ENCODE measurements around the gene ABCF3. TPM values are rescaled to one million over a fixed set of nuclear protein-coding genes. Genes with fewer than 3 reads are reported as not detected.

ABCF3 gene
- polyA plus RNA-seq, 3 donors = 37.4 to 57.2 (median 42.4) TPM

DNA sequence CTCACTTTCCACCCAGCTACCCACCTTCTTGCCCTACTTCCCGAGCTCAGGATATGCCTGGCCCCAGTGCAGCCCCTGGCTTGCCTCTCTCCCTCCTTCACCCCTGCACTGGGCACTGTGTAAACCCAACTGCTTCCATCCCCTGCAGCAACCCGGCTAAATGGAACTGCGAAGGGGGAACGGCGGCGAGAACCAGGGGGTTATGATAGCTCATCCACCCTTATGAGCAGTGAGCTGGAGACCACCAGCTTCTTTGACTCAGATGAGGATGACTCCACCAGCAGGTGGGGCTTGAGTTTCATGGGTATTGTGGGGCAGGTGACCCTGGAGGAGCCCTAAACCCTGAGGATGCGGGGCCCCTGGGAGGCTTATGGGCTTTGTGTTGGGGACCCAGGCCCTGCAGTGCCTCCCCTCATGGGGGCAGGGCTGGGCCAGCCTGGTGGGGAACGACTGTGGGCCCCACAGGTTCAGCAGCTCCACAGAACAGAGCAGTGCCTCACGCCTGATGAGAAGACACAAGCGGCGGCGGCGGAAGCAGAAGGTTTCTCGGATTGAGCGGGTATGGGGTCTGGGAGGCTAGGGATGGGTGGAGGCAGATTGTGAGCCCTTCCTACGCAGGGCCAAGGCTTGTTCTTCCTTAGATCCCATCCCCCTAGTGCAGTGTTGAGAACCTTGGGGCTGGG, 21.2 kb upstream of the ABCF3 start:
- WGBS, 3 donors = 94 to 97% (median 96%) methylated on average over 16 of the region's 16 CpGs
- H3K27ac ChIP-seq (ENCODE audit: low read depth, low read length) = no peak overlapping the region

DNA sequence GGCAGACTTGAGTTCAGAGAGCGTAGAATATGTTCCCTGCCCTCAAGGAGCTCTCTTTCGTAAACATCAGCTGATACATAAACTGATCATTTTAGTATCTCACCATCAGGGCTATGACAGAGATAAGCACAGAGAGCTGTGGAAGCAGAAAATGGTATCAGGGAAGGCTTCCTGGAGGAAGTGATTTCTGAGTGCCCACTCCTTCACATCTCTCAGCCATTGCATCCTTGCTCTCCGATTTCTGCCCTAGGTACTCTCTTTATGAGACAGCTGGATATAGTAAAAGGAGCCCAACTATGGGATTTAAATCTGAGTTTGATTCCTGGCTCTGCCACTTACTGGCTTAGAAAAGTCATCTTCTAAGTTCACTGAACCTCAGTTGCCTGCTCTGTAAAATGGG, 20.5 kb upstream of the ABCF3 start:
- H3K27ac ChIP-seq (ENCODE audit: low read depth, low read length) = no peak overlapping the region
- 96 to 100% (median 100%) methylated on average over 3 of the region's 3 CpGs for WGBS, 3 donors

DNA sequence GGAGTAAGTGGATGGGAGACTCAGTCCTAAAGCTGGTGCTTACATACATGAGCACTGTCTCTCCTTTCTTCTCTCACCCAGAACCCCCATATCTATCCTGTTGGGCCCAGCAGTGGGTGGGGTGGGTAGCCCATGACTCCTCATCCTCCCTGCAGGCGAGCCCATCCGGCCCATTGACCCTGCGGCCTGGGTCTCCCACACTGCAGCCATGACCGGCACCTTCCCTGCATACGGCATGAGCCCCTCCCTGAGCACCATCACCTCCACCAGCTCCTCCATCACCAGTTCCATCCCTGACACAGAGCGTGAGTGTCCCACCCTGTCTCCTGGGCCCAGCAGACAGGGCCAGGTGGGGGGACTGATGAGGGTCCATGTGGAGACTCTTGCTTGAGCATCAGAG, 19.3 kb upstream of the ABCF3 start:
- WGBS, 3 donors = 92 to 97% (median 94%) methylated on average over 6 of the region's 6 CpGs
- no peak overlapping the region for H3K27ac ChIP-seq (ENCODE audit: low read depth, low read length)

DNA sequence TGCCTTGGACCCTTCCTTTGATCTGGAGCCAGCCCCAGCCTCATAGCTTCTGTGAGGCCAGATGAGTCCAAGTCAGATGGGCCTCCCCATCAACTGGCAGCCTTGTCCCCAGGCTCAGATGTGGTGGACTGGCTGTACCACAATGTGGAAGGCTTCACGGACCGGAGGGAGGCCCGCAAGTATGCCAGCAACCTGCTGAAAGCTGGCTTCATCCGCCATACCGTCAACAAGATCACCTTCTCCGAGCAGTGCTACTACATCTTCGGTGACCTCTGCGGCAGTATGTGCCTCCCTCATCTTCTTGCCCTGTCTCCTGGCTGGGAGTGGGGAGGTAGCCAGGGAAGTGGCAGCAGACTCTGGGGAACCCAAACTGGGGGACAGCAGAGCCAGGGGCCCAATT, 18.2 kb upstream of the ABCF3 start:
- 93 to 97% (median 96%) methylated on average over 8 of the region's 8 CpGs for WGBS, 3 donors
- no peak overlapping the region for H3K27ac ChIP-seq (ENCODE audit: low read depth, low read length)

DNA sequence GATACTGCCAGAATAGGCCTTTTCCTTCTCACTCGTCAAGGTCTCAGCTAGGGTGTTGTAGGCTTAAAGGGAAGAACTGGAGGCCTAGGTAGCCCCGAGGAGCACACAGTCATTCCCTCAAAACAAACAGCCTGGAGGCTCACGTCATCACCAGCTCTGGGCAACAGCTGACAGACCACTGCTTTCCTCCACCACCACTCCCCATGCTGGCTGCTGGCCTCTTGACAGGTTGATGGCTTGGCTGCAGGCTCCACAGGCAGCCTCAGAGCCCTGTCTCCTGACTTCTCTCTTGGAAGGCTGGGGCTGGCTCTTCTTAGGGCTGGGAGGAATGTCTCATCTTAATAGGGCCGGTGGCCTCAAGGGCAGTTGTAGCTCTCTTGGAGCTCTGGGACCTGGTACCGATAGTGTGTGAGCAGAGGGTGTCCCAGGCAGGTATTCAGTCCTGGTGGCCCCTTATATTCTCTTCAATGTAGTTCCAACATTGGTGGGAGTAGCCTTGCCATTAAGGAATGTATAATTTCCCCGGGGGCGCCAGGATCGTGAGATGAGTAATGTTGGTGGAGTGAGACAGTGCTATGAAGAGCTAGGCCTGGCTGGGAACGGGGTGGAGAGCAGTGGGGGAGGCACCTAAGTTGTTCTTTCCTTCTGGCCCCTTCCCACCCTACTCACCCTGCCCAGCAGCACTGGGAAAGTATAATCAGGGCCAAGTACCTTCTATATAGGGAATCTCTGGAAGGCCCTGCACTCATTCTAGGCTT, 17.5 kb upstream of the ABCF3 start:
- 58 to 74% (median 59%) methylated on average over 9 of the region's 9 CpGs for WGBS, 3 donors
- no peak overlapping the region for H3K27ac ChIP-seq (ENCODE audit: low read depth, low read length)

DNA sequence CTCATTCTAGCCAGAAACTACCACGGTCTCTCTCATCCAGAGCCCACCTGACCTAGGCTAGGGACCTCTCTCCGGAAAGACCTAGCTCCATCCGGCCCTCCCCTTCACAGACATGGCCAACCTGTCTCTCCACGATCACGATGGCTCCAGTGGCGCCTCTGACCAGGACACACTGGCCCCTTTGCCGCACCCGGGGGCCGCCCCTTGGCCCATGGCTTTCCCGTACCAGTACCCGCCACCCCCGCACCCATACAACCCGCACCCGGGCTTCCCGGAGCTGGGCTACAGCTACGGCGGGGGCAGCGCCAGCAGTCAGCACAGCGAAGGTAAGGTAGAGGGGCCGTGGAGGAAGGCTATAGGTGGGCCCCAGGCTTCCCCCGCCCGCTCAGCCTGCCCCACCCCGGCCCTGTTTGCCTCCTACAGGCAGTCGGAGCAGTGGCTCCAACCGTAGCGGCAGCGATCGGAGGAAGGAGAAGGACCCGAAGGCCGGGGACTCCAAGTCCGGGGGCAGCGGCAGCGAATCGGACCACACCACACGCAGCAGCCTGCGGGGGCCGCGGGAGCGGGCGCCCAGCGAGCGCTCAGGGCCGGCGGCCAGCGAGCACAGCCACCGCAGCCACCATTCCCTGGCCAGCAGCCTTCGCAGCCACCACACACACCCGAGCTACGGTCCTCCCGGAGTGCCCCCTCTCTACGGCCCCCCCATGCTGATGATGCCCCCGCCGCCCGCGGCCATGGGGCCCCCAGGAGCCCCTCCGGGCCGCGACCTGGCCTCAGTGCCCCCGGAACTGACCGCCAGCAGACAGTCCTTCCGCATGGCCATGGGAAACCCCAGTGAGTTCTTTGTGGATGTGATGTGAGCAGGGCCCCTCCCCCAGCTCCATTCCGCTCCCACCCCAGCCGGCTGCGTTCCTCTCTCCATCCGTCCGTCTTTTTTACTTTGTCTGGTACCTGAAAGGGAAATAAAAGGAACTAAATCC, 15.8 kb upstream of the ABCF3 start:
- 92 to 93% (median 93%) methylated on average over 49 to 66 of the region's 66 CpGs for WGBS, 3 donors
- no peak overlapping the region for H3K27ac ChIP-seq (ENCODE audit: low read depth, low read length)

DNA sequence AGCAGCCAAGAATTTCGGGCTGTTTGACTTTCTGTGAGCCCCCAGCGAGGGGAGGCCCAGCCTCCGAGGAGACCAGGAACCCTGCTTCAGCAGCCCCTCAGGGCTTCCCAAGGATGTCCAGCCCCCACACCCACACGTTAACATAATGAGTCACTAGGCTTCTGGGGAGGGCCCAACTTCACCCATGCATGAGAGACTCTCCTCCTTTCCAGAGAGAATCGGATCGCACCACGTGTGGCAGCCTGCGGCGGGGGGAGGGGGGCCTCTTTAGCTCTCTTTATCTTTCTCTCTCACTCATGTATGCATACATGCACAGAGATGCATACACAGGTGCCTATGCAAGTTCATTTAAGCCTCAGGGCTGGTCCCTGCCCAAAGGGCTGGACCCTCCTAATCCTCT, 14.4 kb upstream of the ABCF3 start:
- H3K27ac ChIP-seq (ENCODE audit: low read depth, low read length) = no peak overlapping the region
- 76 to 84% (median 83%) methylated on average over 9 of the region's 9 CpGs for WGBS, 3 donors

DNA sequence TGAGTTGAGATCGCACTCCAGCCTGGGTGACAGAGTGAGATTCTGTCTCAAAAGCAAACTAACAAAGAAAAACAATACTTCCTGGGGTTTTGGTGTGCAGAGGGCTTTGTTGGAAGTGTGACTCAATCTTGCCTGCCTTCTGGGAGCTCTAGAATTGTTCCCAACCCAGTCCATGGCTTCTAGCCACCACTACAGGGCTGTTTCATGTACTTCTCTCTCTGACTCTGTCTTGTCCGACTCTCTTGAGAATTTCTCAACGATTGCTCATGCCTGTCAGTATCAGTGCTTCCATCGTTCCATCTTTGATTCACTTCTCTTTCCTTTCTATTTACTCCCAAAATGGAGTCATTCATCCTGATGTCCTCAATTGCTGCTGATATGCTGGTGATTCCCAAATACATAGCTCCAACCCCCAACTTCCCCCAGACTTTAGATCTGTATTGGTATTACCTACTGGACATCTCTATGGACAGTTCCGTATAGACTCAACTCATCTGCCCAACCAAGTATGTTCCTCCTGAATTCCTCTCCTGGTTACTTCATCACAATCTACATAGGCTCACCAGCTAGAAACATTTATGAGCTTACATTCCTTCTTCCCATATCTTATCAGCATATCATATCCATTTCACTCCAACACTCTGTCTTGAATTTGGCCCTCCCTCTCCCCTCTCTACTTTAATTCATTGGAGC, 13.2 kb upstream of the ABCF3 start:
- H3K27ac ChIP-seq (ENCODE audit: low read depth, low read length) = no peak overlapping the region

DNA sequence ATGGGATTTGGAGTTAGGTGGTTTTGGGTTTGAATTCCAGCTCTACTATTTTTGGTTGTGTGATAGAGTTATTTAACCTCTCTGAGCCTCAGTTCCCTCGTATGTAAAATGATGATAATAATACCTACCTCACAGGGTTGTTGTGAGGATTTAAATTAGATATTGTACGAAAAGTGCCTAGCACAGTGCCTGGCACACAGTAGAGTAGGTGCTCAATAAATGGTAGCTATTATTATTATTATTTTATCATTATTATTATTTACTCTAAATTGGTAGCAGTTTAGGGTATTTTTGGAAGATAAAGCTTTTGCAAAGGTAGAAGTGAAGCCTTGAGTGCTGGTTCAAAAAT, 12.7 kb upstream of the ABCF3 start:
- no peak overlapping the region for H3K27ac ChIP-seq (ENCODE audit: low read depth, low read length)

More for the DNA sequence above, 13.2 kb upstream of the ABCF3 start:
- 74 to 78% (median 74%) methylated on average over 5 of the region's 5 CpGs for WGBS, 3 donors

DNA sequence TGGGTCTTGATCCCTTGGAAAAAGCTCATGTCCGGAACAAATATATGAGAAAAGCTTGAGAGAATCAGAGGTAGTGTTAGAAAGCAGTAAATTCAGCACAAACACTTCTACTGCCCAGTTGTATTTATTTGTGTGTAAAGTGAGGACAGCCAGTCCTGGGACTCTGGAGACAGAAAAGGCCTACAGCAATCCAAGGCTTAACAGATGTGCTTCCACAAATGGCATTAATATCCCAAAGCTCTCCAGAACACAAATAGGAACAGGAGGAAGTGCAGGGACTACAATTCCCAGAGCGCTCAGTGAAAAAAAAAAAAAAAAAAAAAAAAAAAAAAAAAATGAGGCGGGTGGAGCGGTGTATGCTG, 11.7 kb upstream of the ABCF3 start:
- H3K27ac ChIP-seq (ENCODE audit: low read depth, low read length) = no peak overlapping the region
- 15 to 17% (median 16%) methylated on average over 4 of the region's 4 CpGs for WGBS, 3 donors

More for the DNA sequence above, 12.7 kb upstream of the ABCF3 start:
- WGBS, 3 donors = 87 to 97% (median 92%) methylated on average over 2 of the region's 2 CpGs

DNA sequence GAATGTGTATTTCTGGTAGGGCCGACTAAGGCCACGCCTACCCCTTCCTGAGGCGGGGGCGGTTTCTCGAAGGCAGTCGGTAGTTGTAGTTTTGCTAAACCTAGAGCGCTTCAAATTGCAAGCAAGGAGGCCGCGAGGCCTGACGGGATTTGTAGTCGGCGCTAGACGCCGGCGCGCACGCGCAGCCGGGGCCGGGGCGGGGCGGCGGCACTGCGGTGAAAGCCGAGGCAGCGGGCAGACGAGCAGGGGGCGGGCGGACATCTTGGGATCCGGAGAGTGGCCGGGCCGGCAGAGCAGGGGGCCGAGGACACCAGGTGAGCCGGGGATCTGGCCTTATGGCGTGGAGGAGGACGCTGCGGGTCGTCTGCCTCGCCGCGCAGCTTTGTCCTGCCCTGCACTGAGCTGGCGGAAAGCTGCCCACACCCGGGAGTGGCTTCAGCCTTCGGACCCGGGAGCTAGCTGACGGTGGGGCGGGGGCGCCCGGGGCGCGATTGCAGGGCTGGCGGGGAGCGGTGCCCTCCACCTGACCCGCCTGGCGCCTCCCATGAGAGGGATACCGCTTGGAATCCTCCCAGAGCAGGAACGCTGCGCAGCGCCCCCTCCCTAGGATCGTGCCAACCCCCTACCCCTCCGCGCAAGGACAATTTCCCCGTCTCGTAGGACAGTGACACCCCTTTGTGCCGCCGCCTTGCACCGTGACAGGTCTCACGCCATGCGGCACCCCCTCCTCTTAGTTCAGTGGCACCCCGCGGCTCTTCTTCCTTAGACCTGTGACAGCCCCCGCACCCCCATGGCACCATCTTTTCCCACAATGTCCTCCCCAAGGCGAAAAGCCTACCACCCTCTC, 11.1 kb upstream of the ABCF3 start, which contains the start of gene AP2M1:
AP2M1 (plus strand) TSS at position 210 of the 847 bp plus-strand sequence. CDS start 2,139 bp downstream, outside the sequence.
- WGBS, 3 donors = 0 to 1% (median 0%) methylated on average over 63 to 73 of the region's 73 CpGs
- H3K27ac ChIP-seq (ENCODE audit: low read depth, low read length) = peak within 1 kb of the TSS; percentile 21

DNA sequence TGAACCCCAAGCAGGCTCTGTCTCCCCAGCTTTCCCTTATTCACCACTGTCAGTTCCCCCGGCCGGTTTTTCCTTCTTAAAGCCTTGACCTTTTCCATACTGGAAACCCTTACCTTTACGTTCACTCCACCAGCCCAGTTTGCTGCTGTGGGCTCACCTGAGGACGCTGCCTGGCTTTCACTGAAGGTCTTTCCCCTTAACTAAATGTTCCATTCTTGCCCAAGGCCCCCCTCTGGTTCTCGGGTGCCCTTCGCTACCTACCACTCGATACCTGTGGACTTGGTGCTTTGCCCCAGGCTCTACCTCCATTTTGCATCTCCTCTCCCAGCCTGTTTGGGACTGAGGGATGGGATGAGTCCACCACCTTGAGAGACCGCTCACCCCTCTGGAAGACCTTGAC, 10.5 kb upstream of the ABCF3 start:
- H3K27ac ChIP-seq (ENCODE audit: low read depth, low read length) = peak overlapping the region; percentile 21
- WGBS, 3 donors = 16 to 27% (median 19%) methylated on average over 8 of the region's 8 CpGs

DNA sequence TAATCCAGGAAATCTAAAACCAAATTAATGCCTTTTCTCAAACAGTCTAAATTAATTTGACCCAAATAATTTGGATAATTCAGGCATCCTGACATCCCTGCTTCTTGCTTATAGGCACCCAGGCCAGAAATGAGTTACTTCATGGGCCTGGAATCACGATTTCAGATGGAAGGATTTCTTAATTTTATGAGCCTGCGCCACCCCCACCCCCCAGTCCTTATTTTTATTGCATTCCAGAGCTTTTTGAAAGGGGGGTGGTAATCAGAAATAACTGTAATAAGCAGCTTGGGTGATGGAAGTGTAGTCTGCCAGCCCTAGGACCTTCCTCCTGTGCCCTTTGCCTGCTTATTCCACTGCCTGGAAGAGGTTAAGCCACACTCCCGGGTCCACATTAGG, 10.0 kb upstream of the ABCF3 start:
- WGBS, 3 donors = 31 to 50% (median 42%) methylated on average over 3 of the region's 3 CpGs
- H3K27ac ChIP-seq (ENCODE audit: low read depth, low read length) = no peak overlapping the region

DNA sequence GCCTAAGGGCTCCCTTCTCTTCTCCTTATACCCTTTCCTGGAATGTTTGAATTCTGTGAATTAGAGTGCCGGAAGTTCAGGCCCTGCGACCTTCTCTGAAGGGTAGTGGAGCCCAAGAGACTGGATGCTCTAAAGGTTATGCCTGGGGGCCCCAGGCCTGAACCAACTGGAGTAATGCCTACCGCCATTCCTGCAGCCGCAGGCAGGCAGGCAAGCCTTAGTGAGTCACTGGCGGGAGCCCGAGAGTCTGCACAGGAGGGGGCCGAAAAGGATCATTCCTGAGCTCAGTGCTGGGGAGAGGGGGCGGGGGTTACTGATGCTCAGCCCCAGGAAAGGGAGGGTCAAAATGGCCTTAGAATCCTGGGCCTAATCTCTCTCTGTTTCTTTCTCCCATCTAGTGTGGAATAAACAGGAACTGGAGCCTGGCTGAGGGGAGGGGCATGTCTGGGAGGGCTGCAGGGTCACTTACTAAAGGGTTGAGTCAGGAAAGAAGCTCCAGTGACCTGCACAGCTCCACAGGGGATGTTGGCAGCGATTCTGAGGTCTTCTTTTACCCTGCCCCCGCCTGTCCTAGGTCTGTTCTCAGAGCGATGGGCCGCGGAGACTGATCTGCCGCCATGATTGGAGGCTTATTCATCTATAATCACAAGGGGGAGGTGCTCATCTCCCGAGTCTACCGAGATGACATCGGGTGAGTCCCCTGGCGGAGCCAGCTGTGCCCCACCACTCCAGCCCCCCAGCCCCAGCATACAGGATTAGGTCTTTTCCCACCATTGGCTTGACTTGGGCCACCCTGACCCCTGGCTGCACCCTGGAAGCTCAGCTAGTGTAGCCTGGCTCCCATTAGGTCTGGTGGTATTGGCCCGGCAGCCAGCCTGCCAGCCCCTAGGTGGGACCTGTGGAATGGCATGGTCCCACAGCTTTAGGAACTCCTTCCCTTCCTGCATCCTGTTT, 9.3 kb upstream of the ABCF3 start:
- H3K27ac ChIP-seq (ENCODE audit: low read depth, low read length) = no peak overlapping the region
- WGBS, 3 donors = 33 to 59% (median 35%) methylated on average over 19 of the region's 19 CpGs

DNA sequence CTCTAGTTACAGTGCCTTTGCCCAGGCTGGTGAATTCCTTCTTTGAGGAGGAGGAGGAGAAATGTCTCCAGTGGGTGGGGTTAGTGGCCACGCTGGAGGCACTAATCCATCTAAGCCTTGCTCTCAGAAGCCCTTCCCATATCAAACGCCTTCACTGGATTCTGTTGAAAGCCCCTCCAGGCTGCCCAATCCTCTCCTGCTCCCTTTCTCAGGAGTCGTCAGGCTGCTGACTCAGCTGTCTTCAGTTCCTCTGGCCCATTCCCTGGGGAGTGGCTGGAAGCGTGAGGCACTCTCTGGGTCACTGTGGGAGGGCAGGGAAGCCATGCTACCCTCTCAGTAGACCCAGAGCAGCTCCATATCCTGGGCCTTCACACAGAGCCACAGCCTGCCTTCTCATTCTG, 8.7 kb upstream of the ABCF3 start:
- WGBS, 3 donors = 24 to 75% (median 39%) methylated on average over 4 of the region's 4 CpGs
- H3K27ac ChIP-seq (ENCODE audit: low read depth, low read length) = no peak overlapping the region

DNA sequence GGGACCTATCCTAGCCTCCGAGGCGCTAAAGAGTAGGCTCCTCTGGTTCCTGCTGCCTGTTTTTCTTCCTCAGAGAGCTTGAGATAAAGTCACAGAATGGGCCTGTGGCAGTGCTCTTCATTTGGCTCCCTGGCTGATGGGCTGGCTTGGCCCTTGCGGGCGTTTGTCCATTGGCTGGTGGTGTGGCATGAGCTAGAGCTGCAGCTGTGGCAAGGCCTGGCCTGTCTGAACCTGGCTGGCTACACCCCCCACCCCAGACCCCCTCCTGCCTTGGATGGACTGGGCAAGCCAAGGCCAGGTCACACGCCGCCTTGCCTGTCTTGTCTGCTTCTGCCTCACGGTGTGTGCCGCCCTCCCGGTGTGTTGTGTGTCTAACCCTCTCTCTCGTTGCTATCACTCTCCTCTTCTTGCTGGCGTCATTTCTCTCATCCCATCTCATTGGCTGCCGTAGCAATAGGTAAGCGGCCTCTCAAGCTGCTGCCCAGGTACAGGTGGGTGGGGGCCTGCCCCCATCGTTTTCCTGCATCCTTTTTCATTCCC, 8.2 kb upstream of the ABCF3 start:
- H3K27ac ChIP-seq (ENCODE audit: low read depth, low read length) = no peak overlapping the region
- WGBS, 3 donors = 89 to 92% (median 91%) methylated on average over 14 of the region's 14 CpGs
